ENCODE data around the gene SLC6A12.

The SLC6A12 gene

GRCh38 chr12:164207-164606, 49.8 kb downstream of the SLC6A12 start:
- DNase-seq (ENCODE audit: low read depth, low spot score) = no peak

- no peak for DNase-seq (ENCODE audit: low read depth, low spot score)
These were observed 50.5 kb downstream of the SLC6A12 start for GRCh38 chr12:163406-163986.

- DNase-seq (ENCODE audit: low read depth, low spot score) = no peak
These were observed 51.3 kb downstream of the SLC6A12 start for GRCh38 chr12:162467-163307.

GRCh38 chr12:161823-162222, 52.1 kb downstream of the SLC6A12 start:
- DNase-seq (ENCODE audit: low read depth, low spot score) = no peak

GRCh38 chr12:160858-161257, 53.1 kb downstream of the SLC6A12 start:
- DNase-seq (ENCODE audit: low read depth, low spot score) = no peak

GRCh38 chr12:159156-159782, 54.7 kb downstream of the SLC6A12 start:
- no peak for DNase-seq (ENCODE audit: low read depth, low spot score)

- no peak for DNase-seq (ENCODE audit: low read depth, low spot score)
These were observed 56.3 kb downstream of the SLC6A12 start for GRCh38 chr12:157644-158043.

GRCh38 chr12:156945-157344, 57.0 kb downstream of the SLC6A12 start:
- no peak for DNase-seq (ENCODE audit: low read depth, low spot score)

- no peak for DNase-seq (ENCODE audit: low read depth, low spot score)
These were observed 58.3 kb downstream of the SLC6A12 start for GRCh38 chr12:155646-156045.

- no peak for DNase-seq (ENCODE audit: low read depth, low spot score)
These were observed 59.0 kb downstream of the SLC6A12 start for GRCh38 chr12:155006-155405.

GRCh38 chr12:154058-154457, 59.9 kb downstream of the SLC6A12 start:
- no peak for DNase-seq (ENCODE audit: low read depth, low spot score)

- no peak for DNase-seq (ENCODE audit: low read depth, low spot score)
These were observed 60.7 kb downstream of the SLC6A12 start for GRCh38 chr12:153080-153746.

- DNase-seq (ENCODE audit: low read depth, low spot score) = no peak
These were observed 61.5 kb downstream of the SLC6A12 start for GRCh38 chr12:152440-152839.

- DNase-seq (ENCODE audit: low read depth, low spot score) = no peak
These were observed 62.4 kb downstream of the SLC6A12 start for GRCh38 chr12:151579-151978.

GRCh38 chr12:148676-149416, 65.1 kb downstream of the SLC6A12 start:
- no peak for DNase-seq (ENCODE audit: low read depth, low spot score)

- no peak for DNase-seq (ENCODE audit: low read depth, low spot score)
These were observed 66.7 kb downstream of the SLC6A12 start for GRCh38 chr12:147242-147641.

- no peak for DNase-seq (ENCODE audit: low read depth, low spot score)
These were observed 68.5 kb downstream of the SLC6A12 start for GRCh38 chr12:145369-145960.

- no peak for DNase-seq (ENCODE audit: low read depth, low spot score)
These were observed 69.2 kb downstream of the SLC6A12 start for GRCh38 chr12:144650-145284.

GRCh38 chr12:143964-144649, 69.8 kb downstream of the SLC6A12 start:
- no peak for DNase-seq (ENCODE audit: low read depth, low spot score)

GRCh38 chr12:140162-140561, 73.8 kb downstream of the SLC6A12 start:
- DNase-seq (ENCODE audit: low read depth, low spot score) = no peak
